NCI-H774 (cell line): ENCODE data around the gene RNFT2.
A peak's percentile ranks its signal among the peaks of the same experiment; 100 is the strongest.

ENCODE experiments used
- DNase-seq: peaks from one replicate; lab custom pipeline; 2025; lab: John Stamatoyannopoulos, UW

Gene RNFT2

DNA sequence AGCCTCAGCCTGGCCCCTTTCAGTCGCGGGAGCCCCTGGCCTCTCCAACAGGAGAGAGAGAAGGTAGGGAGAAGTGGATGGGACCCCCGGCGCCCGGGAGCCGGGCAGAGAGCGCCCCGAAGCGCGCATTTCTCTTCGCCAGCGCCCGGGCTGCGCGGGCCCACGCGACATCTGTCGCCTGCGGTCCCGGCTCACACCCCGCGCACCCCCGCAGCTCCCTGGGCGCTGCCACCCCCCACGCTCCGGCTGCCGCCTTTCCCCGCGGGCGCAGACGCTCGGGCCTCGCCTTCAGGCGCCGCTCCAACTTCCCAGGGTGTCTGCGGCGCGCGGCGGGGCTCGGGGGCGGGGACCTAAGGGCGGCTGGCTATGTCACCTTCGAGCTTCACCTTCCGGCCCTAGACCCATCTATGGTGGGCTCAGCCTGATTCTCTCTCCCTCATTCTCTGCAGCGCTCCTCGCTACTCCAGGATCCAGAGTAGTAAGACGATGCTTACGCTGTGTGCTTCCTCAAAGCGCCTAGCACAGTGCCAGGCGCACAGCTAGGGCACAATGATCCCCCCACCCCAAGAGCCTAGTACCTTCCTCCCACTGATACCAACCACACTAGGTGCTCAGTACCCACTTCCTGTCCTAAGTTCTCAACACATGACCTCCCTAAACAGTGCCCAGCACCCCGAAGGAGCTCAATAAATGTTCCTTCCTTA, 141.5 kb downstream of the RNFT2 start:
- no peak for DNase-seq

DNA sequence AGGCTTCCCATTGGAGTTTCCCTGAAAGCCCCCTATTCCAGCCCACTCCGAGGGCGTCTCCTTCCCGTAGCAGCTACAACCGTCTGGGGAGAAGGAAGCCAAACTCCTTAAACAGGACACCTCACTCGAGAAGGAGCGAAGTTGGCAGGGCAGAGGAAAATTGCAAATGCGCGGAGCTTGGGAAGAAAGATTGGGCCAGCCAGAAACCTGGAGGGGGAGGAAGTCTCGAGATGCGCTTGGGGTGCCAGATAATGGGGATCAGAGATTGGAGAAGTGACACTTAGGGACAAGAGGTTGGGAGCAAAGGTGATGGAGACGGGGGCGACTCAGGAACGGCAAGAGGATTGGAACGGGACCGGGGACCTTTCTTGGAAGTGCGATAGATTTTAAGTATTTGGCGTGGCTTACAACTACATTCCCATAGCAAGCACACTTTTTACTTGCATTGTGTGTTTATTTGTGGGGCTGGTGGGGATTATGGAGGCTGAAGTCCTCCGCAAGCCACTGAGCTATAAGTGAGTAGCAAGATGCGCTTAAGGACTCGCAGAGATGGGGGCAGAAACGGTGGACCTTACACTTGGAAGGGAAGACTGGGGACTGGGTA, 142.2 kb downstream of the RNFT2 start:
- DNase-seq: no peak

DNA sequence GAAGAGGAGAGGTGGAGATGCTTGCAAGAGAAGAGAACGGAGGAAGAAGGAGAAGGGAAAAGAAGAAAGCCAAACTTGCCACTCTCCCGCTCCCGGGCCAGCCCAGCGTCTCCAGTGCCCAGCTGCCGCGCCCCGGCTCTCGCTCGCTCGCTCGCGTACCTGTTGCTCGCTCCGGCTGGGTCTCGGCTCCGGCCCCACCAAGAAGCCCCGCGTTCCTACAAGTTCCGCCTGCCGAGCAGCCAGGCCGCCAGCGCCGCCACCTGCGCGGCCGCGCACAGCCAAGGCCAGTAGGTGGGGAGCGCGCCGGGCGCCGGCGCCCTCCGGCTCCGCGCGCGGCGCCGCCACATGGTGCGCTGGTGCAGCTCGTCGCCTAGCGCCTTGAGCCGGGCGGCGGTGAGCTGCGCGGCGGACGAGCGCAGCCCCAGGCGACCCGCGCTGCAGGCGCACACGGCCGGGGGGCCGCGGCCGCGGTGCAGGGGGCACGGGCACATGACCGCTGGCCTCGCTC, 142.8 kb downstream of the RNFT2 start:
- DNase-seq: peak; percentile 44

DNA sequence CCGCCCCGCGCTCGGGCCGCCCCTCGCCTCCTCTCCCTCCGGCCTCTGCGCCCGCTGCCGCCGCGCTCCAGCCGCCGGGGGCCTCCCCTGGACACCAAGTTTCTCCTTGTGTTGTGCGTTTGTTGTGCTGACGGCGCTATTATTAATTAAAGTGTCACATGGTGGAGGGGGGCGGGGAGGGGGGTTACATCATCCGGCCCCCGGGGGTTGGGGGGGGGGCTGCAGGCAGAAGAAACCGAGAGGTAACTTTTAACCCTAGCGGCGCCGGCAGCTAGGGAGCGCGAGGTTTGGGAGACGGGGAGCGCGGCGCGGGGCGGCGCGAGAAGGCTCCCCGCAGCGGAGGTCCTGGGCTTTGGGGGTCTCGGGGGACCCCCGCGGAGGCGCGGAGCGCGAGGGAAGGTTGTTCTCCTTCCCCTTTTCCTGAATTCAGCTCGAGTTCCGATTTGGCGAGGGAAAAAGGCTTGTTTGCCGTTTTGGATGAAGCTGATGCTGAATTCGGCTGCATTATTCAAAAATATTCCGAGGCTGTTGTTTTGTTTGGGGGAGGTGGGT, 143.3 kb downstream of the RNFT2 start, which contains the start of gene HRK:
Gene HRK (minus strand): TSS at position 117 of the 552 bp plus-strand sequence. CDS start 134 bp downstream, outside the sequence.
- DNase-seq: no peak

DNA sequence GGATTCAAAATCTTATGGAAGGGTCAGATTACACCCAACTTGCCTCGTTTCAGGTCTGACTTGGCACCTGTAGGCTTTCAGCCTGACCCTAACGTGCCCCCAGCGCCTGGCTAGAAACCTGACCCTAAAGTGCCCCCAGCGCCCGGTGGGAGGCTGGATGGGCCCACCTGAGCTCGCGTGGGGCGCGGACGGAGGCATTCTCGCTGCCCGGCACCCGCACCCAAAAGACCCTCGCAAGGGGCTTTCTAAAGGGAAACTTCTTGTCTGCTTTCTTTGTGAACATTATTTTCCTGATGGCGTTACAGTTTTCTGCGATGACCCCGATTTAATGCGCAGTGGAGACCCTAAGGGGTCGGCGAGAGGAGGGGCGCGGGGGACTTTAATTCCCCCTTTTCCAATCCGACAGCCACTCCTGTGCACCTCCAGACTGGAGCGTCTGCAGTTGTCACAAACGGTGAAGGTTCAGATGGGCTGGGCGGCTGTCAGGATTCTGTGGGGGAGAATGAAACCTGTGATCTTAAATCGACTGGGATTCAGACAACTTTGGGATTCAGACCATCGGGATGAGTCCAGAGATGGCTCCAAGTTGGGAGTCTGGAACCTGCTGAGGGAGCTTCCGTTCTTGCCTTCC, 143.9 kb downstream of the RNFT2 start:
- no peak for DNase-seq

DNA sequence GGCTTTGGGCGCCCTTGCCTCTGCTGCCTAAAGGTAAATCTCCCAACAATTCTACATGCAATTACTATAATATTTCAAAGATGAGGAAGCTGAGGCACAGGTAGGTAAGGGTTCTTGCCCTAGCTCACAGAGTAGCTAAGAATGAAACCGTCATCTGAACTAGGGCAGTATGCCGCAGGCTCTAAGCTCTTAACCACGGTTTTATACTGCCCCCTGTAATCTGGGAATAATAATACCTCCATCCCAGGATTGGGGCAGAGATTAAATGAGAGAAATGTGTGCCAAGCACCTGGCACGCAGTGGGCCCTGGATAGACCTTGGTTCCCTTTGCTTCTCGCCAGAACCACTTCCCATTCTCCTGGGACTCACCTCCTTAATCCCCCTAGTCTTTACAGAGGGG, 144.6 kb downstream of the RNFT2 start:
- DNase-seq: no peak

DNA sequence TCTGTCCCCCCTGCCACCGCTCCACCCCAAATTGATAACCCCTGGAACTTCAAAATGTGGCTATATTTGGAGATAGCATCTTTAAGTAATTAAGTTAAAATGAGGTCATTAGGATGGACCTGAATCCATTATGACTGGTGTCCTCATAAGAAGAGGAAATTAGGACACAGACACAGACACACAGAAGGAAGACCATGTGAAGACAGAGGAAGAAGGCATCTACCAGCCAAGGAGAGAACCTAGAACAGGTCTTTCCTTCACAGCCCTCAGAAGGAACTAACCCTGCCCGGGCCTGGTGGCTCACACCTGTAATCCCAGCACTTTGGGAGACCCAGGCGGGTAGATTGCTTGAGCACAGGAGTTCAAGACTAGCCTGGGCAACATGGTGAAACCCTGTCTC, 146.8 kb downstream of the RNFT2 start:
- DNase-seq: no peak

DNA sequence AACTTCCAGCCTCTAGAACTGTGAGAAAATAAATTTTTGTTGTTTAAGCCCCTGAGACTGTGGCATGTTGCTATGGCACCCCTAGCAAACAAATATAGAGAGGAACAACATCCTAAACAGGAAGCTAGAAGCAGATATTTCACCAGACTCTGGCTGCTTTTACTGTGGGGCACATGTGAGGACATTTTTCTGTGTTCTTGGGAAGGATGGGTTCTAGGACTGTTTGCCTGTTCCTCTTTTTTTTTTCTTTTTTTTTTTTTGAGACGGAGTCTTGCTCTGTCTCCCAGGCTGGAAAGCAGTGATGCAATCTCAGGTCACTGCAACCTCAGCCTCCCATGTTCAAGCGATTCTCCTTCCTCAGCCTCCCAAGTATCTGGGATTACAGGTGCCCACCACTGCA, 147.4 kb downstream of the RNFT2 start:
- DNase-seq: no peak

DNA sequence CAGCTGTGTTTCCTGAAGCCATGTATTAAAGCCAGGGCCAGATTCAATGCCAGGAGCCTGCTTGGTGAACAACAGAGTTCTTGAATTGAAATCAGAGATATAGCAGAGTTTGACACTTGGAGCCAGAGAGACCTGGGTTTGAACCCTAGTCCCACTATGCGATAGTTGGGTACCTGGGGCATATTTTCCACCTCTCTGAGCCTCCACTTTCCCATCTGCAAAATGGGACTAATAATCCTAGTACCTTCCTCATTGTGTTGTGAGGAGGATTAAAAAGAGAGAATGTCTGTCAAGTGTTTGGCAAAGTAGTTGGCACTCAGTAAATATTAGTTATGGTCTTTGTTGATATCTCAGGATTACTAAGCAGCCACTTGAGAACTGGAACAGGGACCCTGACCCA, 149.1 kb downstream of the RNFT2 start:
- DNase-seq: no peak

DNA sequence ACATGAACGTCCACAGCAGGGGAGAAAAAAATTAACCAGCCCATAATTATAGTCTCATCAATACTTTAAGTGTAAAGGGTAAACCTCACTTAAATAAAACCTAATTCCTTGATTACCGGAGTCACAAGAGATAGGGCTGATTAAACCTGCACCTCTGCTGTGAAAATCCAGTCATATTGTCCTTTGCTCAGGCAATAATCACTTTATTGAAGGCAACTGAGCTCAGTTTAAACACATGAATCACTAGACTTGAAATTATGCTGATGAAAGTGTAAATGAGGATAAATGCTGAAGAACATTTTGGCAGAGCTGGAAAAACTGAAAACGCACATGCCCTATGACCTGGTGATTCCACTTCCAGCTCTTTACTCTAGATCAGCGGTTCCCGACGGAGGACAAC, 149.8 kb downstream of the RNFT2 start:
- no peak for DNase-seq

DNA sequence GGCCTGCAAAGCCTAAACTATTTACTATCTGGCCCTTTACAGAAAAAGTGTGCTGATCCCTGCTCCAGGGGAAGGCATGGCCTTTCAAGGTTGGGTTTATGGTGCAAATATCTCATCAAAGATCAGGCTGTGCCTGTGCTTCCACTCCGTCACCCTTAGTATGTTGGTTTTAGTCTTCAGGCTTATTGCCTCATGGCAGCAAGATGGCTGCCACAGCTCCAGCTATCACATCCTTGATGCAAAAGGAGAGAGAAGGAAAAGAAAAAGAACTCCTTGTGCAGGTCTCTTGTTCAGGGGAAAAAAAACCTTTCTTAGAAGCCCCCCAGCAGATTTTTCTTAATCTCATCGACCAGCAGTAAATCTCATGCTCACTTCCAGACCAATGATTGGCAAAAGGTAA, 152.2 kb downstream of the RNFT2 start:
- DNase-seq: no peak

DNA sequence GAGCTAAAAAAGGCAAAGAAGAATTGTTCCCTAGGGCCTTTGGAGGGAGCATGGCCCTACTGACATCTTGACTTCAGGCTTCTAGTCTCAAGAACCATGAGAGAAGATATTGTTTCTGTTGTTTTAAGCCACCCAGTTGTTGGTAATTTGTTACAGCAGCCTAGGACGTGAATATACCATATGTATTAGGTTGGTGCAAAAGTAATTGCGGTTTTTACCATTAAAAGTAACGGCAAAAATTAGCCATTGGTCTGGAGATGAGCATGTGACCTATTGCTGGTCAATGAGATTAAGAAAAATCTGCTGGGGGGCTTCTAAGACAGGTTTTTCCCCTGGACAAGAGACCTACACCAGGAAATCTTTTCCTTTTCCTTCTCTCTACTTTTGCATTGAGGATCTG, 152.9 kb downstream of the RNFT2 start:
- DNase-seq: no peak

DNA sequence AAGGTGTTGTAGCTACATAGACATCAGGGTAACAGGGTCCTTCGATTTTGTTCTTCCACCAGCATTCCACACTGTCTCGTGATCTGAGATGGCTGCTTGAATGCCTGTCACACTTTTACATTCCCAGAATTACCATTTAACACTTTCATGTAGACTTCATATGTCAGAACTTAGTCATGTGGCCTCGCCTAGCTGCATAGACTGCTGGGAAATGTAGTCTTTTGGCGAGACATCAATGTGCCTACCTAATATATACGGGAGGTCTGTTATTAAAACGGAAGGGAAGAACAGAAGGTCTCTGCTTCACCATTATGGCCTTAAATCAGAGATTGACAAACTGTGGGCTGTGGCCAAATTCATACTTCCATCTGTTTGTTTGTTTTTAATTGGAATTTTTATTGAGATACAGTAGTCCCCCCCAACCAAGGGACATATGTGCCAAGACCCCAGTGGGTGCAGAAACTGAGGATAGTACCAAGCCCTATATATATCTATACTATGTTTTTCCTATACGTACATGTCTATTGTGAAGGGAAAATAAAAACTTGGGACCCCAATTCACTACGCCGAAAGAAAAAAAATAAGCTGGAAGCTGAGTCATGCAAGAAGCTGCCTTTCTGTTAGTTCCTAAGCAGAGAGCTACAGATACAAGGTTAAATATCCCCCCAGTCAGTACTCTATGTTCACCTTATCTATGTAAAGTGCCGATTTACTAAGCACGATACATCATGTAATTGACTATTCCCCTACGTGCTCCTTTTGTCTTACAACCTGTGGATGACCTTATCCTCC, 154.4 kb downstream of the RNFT2 start:
- DNase-seq: no peak

DNA sequence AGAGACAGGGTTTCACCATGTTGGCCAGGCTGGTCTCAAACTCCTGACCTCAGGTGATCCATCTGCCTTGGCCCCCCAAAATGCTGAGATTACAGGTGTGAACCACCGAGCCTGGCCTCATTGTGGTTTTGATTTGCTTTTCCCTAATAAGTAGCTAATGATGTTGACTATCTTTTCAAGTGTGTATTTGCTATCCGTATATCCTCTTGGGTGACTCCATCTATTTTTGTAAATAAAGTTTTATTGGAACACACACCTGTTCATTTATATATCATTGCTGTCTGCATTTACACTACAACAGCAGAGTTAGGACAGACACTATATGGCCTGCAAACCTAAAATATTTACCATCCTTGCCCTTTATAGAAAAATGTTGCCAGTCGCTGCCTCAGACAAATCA, 156.8 kb downstream of the RNFT2 start:
- DNase-seq: peak; percentile 43

DNA sequence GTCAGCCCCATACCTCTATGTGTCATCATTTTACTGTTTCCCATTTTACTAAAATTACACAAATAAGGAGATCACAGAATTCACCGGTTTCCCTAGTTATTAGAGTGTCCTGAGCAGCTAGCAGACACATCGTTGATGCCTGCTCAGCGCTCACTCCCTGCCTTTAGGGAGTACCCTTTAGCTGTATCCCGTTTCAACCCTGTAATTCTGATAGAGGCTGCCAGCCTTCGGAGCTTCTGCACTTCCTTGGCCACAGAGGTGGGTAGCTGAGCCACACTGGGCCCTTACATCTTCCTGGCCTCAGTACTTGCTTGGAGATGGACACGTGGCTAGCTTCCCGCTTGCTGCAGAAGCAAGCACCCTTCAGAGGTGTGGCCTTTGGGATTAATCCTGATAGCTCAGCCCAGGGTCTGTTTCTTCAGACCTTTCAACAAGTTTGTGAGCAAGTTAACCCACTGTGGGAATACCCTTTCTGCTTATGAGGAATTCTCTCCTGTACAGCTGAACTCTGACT, 158.4 kb downstream of the RNFT2 start:
- DNase-seq: no peak

DNA sequence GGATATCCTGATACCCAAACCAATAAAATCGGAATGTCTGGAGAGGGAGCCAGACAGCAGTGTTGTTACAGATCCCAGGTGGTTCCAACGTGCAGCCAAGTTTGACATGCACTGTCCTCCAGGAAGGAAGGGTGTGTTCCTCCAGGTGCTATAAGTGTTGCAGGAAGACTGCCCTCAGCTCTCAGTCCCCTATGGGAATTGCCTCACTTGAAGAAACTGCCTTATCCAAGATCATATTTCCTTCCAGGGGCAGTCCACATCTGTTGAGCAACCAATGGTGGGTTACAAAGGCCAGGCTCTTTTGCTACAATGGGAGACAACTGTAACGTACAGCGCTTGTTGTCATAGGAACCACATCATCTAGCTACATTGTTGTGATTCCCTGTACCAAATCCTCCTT, 159.4 kb downstream of the RNFT2 start:
- no peak for DNase-seq

DNA sequence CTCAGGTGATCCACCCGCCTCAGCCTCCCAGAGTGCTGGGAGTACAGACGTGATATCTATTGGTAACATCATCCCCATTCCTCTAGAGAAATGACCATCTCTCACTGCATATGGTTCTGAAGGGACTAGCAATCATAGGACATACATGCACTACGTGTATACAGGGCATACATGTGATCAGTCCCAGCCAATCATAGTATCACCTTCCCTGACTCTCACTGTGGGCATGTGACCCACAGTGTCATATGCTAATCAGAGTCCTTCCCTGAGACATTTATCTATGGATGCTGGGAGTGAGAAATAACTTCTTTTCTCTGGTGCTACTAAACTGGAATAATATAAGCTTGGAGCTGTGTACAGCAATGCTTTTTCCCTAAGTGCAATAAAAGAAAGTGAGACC, 160.6 kb downstream of the RNFT2 start:
- no peak for DNase-seq

DNA sequence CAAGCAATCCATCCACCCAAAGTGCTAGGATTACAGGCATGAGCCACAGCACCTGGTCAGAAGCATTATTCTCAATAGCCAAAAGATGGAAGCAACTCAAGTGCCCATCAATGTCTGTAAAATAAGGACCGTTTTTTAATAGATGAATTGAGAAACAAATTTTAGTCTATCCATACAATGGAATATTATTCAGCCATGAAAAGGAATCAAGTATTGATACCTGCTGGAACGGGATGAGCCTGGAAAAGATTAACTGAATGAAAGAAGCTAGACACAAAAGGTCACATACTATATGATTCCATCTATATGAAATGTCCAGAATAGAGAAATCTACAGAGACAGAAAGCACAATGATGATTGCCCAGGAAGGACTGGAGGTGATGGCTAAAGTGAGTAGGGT, 163.5 kb downstream of the RNFT2 start:
- DNase-seq: no peak
